ENCODE results near the gene IGSF21. TPM values are rescaled to one million over a fixed set of nuclear protein-coding genes. Genes with fewer than 3 reads are reported as not detected.

Gene IGSF21
- polyA plus RNA-seq, 2 of the 4 experiments (the other 2 are of a cell fraction): not detected

DNA sequence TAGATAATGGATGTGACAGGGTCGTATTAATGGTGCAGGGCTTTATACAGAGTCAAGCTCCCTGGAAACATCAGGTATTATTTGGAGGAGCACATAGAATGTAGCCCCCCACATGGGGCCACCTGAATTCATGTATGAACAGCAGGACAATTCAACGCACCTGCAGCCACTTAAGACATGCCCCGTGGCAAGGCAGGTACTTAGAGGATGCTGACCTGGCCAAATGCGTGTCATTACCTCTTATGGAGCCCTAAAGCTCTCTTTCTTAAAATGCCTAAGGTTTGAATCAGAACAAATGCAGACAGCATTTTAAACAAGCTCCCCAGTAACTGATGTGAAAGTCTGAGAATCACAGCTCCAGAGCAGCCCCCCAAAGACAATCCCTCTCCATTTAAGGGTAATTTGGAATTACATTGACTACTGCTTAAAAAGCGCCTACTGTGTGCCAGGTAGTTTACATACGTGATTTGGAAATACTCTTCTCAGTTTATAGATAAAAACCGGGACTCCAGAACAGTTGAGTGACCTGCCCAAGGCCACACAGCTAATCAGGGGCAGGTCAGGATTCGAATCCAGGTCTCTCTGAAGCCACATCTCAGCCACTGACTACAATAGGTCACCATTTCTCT is 302.1 kb downstream of the IGSF21 start:
- Histone ChIP-seq H3K27ac (no peak overlapping the region), H3K9me3 (0 out of 3 replicates have a peak, but pooled peaks cover 4% of the 10 kb centered on the region), H3K4me1 (no peaks in the 10 kb centered on the region), H3K4me3 (no peak overlapping the region), H3K4me2 (no peak overlapping the region)
- no peak for TF ChIP-seq FOSL2 (IDR thresholded peaks at IDR 0.05)
- TF ChIP-seq FOSL2 (CRISPR knock-in tag; IDR thresholded peaks at IDR 0.05): no peak
- no peak for TF ChIP-seq EHMT2 (IDR thresholded peaks at IDR 0.05; ENCODE audit: low read depth)
- TF ChIP-seq CHD4 (IDR thresholded peaks at IDR 0.05; ENCODE audit: borderline replicate concordance): no peak
- TF ChIP-seq CBX8 (IDR thresholded peaks at IDR 0.05): no peak
- TF ChIP-seq RNF2 (IDR thresholded peaks at IDR 0.05; ENCODE audit: borderline replicate concordance, low read depth): no peak
- no peak for TF ChIP-seq NR3C1 (IDR thresholded peaks at IDR 0.05)
- no peak for DNase-seq (ENCODE audit: low read depth in 1 of 2, low spot score in 1 of 2)
- WGBS (ENCODE audit: missing lambda C conversion rate): 42% methylated on average over 8 of the region's 8 CpGs
- POLR2A ChIA-PET: no interaction called here
- no peak for ATAC-seq
- FAIRE-seq: no peak
- CTCF ChIA-PET: interaction anchor here (0.6 kb wide), 1 partner anchor 466 kb away, joined by 3 read pairs; no protein-coding TSS in a partner anchor

- Histone ChIP-seq H3K9me3 (0 out of 3 replicates have a peak, but pooled peaks cover 4% of the 10 kb centered on the region), H3K4me1 (no peaks in the 10 kb centered on the region), H3K4me3 (no peak overlapping the region), H3K27ac (no peak overlapping the region), H3K4me2 (no peak overlapping the region)
- DNase-seq (ENCODE audit: low read depth in 1 of 2, low spot score in 1 of 2) (no peak), FAIRE-seq (no peak), ATAC-seq (no peak)
- TF ChIP-seq PHF8 (IDR thresholded peaks at IDR 0.05; ENCODE audit: borderline replicate concordance, low read depth) (no peak), MAFK (IDR thresholded peaks at IDR 0.05; ENCODE audit: partially characterized antibody) (peak; percentile 13)
- POLR2A ChIA-PET: no interaction called here
- 60% methylated on average over 6 of the region's 13 CpGs for WGBS (ENCODE audit: missing lambda C conversion rate)
- CTCF ChIA-PET: no interaction called here
Observed at GRCh38 chr1:18410407-18410806, 302.8 kb downstream of the IGSF21 start.

GRCh38 chr1:18411321-18411720 is 303.7 kb downstream of the IGSF21 start:
- ChIA-PET POLR2A (no interaction called here), CTCF (no interaction called here)
- ATAC-seq (no peak), DNase-seq (ENCODE audit: low read depth in 1 of 2, low spot score in 1 of 2) (no peak), FAIRE-seq (no peak)
- 0 out of 3 replicates have a peak, but pooled peaks cover 4% of the 10 kb centered on the region for H3K9me3 ChIP-seq
- no peak for TF ChIP-seq CEBPB (IDR thresholded peaks at IDR 0.05)
- TF ChIP-seq SMC3 (IDR thresholded peaks at IDR 0.05): no peak
- TF ChIP-seq ESRRA (IDR thresholded peaks at IDR 0.05; ENCODE audit: borderline replicate concordance, low read length): no peak
- no peak for TF ChIP-seq SREBF2 (IDR thresholded peaks at IDR 0.05)
- 43% methylated on average over 2 of the region's 2 CpGs for WGBS (ENCODE audit: missing lambda C conversion rate)
- no peak overlapping the region for H3K4me2 ChIP-seq
- H3K27ac ChIP-seq: no peak overlapping the region
- H3K4me1 ChIP-seq: no peaks in the 10 kb centered on the region
- no peak overlapping the region for H3K4me3 ChIP-seq

GRCh38 chr1:18411820-18412641 is 304.4 kb downstream of the IGSF21 start:
- no peak overlapping the region for H3K4me3 ChIP-seq
- H3K27ac ChIP-seq: no peak overlapping the region
- TF ChIP-seq FOXS1 (CRISPR knock-in tag; IDR thresholded peaks at IDR 0.05): no peak
- no peak for TF ChIP-seq HOXA7 (CRISPR knock-in tag; IDR thresholded peaks at IDR 0.05)
- TF ChIP-seq CBX2 (IDR thresholded peaks at IDR 0.05; ENCODE audit: borderline replicate concordance, low read depth): no peak
- no peak for TF ChIP-seq HOXB5 (CRISPR knock-in tag; IDR thresholded peaks at IDR 0.05)
- no peak for TF ChIP-seq PBX3 (IDR thresholded peaks at IDR 0.05)
- TF ChIP-seq CHD2 (IDR thresholded peaks at IDR 0.05; ENCODE audit: low read length, partially characterized antibody): no peak
- no peak for TF ChIP-seq GATA3 (IDR thresholded peaks at IDR 0.05; ENCODE audit: borderline replicate concordance)
- TF ChIP-seq JUNB (IDR thresholded peaks at IDR 0.05): no peak
- TF ChIP-seq RNF2 (IDR thresholded peaks at IDR 0.05; ENCODE audit: borderline replicate concordance, low read depth): no peak
- TF ChIP-seq EHMT2 (IDR thresholded peaks at IDR 0.05; ENCODE audit: low read depth): no peak
- no peak for TF ChIP-seq NFE2L2 (conservative IDR thresholded peaks at IDR 0.05; ENCODE audit: low read length)
- no peak for TF ChIP-seq TP53 (CRISPR knock-in tag; IDR thresholded peaks at IDR 0.05)
- TF ChIP-seq SREBF2 (IDR thresholded peaks at IDR 0.05): no peak
- no peak for TF ChIP-seq POLR2A (IDR thresholded peaks at IDR 0.05; ENCODE audit: low read length)
- TF ChIP-seq HDAC2 (IDR thresholded peaks at IDR 0.05): no peak
- no peak for TF ChIP-seq MAZ (IDR thresholded peaks at IDR 0.05; ENCODE audit: borderline replicate concordance, low read depth, low read length)
- no peak for TF ChIP-seq ESRRA (IDR thresholded peaks at IDR 0.05; ENCODE audit: borderline replicate concordance, low read length)
- TF ChIP-seq ZFP36 (IDR thresholded peaks at IDR 0.05; ENCODE audit: borderline replicate concordance, partially characterized antibody): no peak
- no peak for TF ChIP-seq KDM5A (IDR thresholded peaks at IDR 0.05)
- DNase-seq (ENCODE audit: low read depth in 1 of 2, low spot score in 1 of 2) (no peak), FAIRE-seq (no peak), ATAC-seq (no peak)
- ChIA-PET CTCF (no interaction called here), POLR2A (no interaction called here)
- H3K9me3 ChIP-seq: 0 out of 3 replicates have a peak, but pooled peaks cover 4% of the 10 kb centered on the region
- H3K4me1 ChIP-seq: no peaks in the 10 kb centered on the region
- 35% methylated on average over 8 of the region's 8 CpGs for WGBS (ENCODE audit: missing lambda C conversion rate)
- H3K4me2 ChIP-seq: no peak overlapping the region
